ENCODE data around the gene SLC25A1. TPM values are rescaled to one million over a fixed set of nuclear protein-coding genes. Genes with fewer than 3 reads are reported as not detected.

SLC25A1 gene
- polyA plus RNA-seq, 2 of the 4 experiments (the other 2 are of a cell fraction) = 11.4 to 60.1 TPM

DNA sequence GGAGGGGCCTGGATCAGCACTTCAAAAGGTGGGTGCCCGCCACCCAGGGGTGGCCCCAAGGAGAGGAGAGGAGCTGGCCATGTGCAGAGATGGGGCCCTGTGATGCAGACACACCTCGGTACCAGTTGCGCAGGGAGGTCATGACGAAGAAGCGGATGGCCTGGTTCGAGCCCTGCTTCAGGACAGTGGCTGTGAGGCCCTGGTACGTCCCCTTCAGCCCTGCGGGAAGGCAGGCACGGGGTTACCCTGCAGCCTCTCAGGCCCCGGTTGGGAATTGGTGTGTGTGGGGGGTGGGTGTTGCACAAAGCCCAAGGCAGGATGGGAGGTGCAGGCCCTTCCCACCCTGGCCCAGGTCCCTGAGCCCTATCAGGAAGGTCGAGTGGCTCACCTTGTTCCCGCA, 1.8 kb downstream of the SLC25A1 start:
- 75% methylated on average over 6 of the region's 12 CpGs for WGBS (ENCODE audit: missing lambda C conversion rate)
- CTCF ChIA-PET = no interaction called here

GRCh38 chr22:19176175-19176643, 2.3 kb downstream of the SLC25A1 start:
- FAIRE-seq (no peak), DNase-seq (ENCODE audit: low read depth in 1 of 2, low spot score in 1 of 2) (no peak), ATAC-seq (no peak)
- Histone ChIP-seq H3K4me1 (peaks cover 49% of the 10 kb centered on the region), H3K4me2 (peak overlapping the region; percentile 80), H3K9me3 (no peaks in the 10 kb centered on the region), H3K27ac (peak overlapping the region in 1 of 2 experiments; percentile 98; a peak in 2 of 6 replicates), H3K4me3 (no peak overlapping the region)
- TF ChIP-seq FOSL2 (IDR thresholded peaks at IDR 0.05) = no peak
- no peak for TF ChIP-seq FOSL2 (CRISPR knock-in tag; IDR thresholded peaks at IDR 0.05)
- TF ChIP-seq MYC (IDR thresholded peaks at IDR 0.05; ENCODE audit: borderline replicate concordance, low read length) = no peak
- no peak for TF ChIP-seq TP53 (CRISPR knock-in tag; IDR thresholded peaks at IDR 0.05)
- CTCF ChIA-PET = no interaction called here
- no CpG with 5 or more reads among the region's 12 CpGs for WGBS (ENCODE audit: missing lambda C conversion rate)
- POLR2A ChIA-PET = no interaction called here

More for the DNA sequence above, 1.8 kb downstream of the SLC25A1 start:
- no peak for ATAC-seq
- peaks cover 49% of the 10 kb centered on the region for H3K4me1 ChIP-seq
- no peak for DNase-seq (ENCODE audit: low read depth in 1 of 2, low spot score in 1 of 2)
- POLR2A ChIA-PET = no interaction called here
- peak overlapping the region in 1 of 2 experiments; percentile 98; a peak in 3 of 6 replicates for H3K27ac ChIP-seq
- H3K4me3 ChIP-seq = no peak overlapping the region
- no peak for FAIRE-seq
- H3K4me2 ChIP-seq = peak overlapping the region; percentile 80
- no peaks in the 10 kb centered on the region for H3K9me3 ChIP-seq
- TF ChIP-seq MAX (IDR thresholded peaks at IDR 0.05) = no peak
- no peak for TF ChIP-seq TFCP2L1 (CRISPR knock-in tag; IDR thresholded peaks at IDR 0.05)
- TF ChIP-seq HOXA7 (CRISPR knock-in tag; IDR thresholded peaks at IDR 0.05) = no peak
- TF ChIP-seq EP300 (IDR thresholded peaks at IDR 0.05) = no peak
- TF ChIP-seq CHD4 (IDR thresholded peaks at IDR 0.05; ENCODE audit: borderline replicate concordance) = no peak
- TF ChIP-seq POLR2AphosphoS2 (conservative IDR thresholded peaks at IDR 0.05; ENCODE audit: low read length) = no peak
- TF ChIP-seq MAFK (IDR thresholded peaks at IDR 0.05; ENCODE audit: partially characterized antibody) = no peak
- TF ChIP-seq NFE2L2 (conservative IDR thresholded peaks at IDR 0.05; ENCODE audit: low read length) = no peak
- no peak for TF ChIP-seq ZC3H11A (IDR thresholded peaks at IDR 0.05)
- TF ChIP-seq, protein P1, sequence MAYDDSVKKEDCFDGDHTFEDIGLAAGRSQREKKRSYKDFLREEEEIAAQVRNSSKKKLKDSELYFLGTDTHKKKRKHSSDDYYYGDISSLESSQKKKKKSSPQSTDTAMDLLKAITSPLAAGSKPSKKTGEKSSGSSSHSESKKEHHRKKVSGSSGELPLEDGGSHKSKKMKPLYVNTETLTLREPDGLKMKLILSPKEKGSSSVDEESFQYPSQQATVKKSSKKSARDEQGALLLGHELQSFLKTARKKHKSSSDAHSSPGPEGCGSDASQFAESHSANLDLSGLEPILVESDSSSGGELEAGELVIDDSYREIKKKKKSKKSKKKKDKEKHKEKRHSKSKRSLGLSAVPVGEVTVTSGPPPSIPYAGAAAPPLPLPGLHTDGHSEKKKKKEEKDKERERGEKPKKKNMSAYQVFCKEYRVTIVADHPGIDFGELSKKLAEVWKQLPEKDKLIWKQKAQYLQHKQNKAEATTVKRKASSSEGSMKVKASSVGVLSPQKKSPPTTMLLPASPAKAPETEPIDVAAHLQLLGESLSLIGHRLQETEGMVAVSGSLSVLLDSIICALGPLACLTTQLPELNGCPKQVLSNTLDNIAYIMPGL (CRISPR knock-in tag; IDR thresholded peaks at IDR 0.05; ENCODE audit: borderline replicate concordance) = no peak
- no peak for TF ChIP-seq ZFP36 (IDR thresholded peaks at IDR 0.05; ENCODE audit: borderline replicate concordance, partially characterized antibody)
- TF ChIP-seq, protein P2, sequence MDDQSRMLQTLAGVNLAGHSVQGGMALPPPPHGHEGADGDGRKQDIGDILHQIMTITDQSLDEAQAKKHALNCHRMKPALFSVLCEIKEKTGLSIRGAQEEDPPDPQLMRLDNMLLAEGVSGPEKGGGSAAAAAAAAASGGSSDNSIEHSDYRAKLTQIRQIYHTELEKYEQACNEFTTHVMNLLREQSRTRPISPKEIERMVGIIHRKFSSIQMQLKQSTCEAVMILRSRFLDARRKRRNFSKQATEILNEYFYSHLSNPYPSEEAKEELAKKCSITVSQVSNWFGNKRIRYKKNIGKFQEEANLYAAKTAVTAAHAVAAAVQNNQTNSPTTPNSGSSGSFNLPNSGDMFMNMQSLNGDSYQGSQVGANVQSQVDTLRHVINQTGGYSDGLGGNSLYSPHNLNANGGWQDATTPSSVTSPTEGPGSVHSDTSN (IDR thresholded peaks at IDR 0.05) = no peak
- no peak for TF ChIP-seq BHLHE40 (IDR thresholded peaks at IDR 0.05; ENCODE audit: low read depth, low read length)
- no peak for TF ChIP-seq JUNB (IDR thresholded peaks at IDR 0.05)
- TF ChIP-seq PHF8 (IDR thresholded peaks at IDR 0.05; ENCODE audit: borderline replicate concordance, low read depth) = no peak
- TF ChIP-seq REST (IDR thresholded peaks at IDR 0.05) = no peak
- no peak for TF ChIP-seq CHD2 (IDR thresholded peaks at IDR 0.05; ENCODE audit: low read length, partially characterized antibody)
- TF ChIP-seq JUN (IDR thresholded peaks at IDR 0.05) = no peak

All from A549 (cell line).